Vagina (tissue), 2 donors: ENCODE measurements around the gene RBM46.

Experiments used
- CTCF ChIP-seq, 3 experiments: fragments of 450-650 bp in 2 of 3; fragments of 200-600 bp in 1 of 3; sonication (generic) in 1 of 3; IDR thresholded peaks; one replicate each; pipeline ENCODE4 v1.5.1; 2017 to 2019; ENCODE audit warnings: antibody characterized with exemption in 3 of 3, mild to moderate bottlenecking in 2 of 3, moderate library complexity in 2 of 3
- POLR2A ChIP-seq, 2 donors: fragments of 450-650 bp; IDR thresholded peaks; one replicate each; pipeline ENCODE4 v1.6.1; 2017; ENCODE audit warnings: antibody characterized with exemption in 2 of 2, mild to moderate bottlenecking in 2 of 2, moderate library complexity in 2 of 2

DNA sequence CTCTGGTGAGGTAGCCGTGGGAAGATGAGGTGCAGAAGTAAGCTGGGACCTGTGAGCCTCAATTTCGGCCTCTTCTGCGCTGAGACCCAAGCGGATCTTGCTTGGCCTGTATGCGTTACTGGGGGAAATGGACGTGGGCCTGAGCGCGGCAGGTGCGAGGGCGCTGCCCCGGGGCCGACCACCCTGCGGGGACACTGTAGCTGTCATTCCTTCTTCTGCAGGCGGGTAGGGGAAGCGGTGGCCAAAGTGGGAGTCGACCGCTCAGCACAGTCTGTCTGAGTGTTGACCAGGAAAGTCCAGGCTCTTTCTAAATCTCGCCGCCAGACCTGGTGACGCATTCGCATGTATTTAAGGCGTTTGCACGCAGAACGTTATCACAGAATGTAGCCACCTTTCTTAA is 40.6 kb upstream of the RBM46 start:
- no peak for TF ChIP-seq CTCF (IDR thresholded peaks at IDR 0.05)
- TF ChIP-seq POLR2A (IDR thresholded peaks at IDR 0.05) = no peak
